Large intestine (tissue), 3 donors: Measurements from ENCODE around the gene ZFP62. TPM values are rescaled to one million over a fixed set of nuclear protein-coding genes. Genes with fewer than 3 reads are reported as not detected.

Experiments used
- DNase-seq, 2 donors: peaks; one replicate each; pipeline versions ENCODE4 v3.0.0 to v3.0.0-alpha.2; 2013
- H3K27ac ChIP-seq: one replicate; pipeline ENCODE4 v1.5.1; 2013; ENCODE audit warnings: low read length
- H3K27me3 ChIP-seq: 2 replicates; pipeline ENCODE4 v1.6.1; 2013; ENCODE audit warnings: low read length; ENCODE audit not compliant: control insufficient read depth, insufficient read depth
- H3K36me3 ChIP-seq: 2 replicates; pipeline ENCODE4 v1.6.1; 2013; ENCODE audit warnings: low read length; ENCODE audit not compliant: control insufficient read depth, insufficient read depth
- H3K4me1 ChIP-seq: one replicate; pipeline ENCODE4 v1.6.1; 2013; ENCODE audit warnings: low read length; ENCODE audit not compliant: control insufficient read depth, insufficient read depth
- H3K4me3 ChIP-seq: one replicate; pipeline ENCODE4 v1.5.1; 2013; ENCODE audit warnings: low read length
- H3K9me3 ChIP-seq: one replicate; pipeline ENCODE4 v1.6.1; 2013; ENCODE audit warnings: mild to moderate bottlenecking, low read depth, low read length, moderate library complexity; ENCODE audit not compliant: control insufficient read depth
- WGBS: methylation state at CpG from one replicate; pipeline ENCODE4 v1.1.5; 2013; ENCODE audit warnings: low lambda C conversion rate; ENCODE audit not compliant: insufficient coverage; 5-methylcytosine and 5-hydroxymethylcytosine counted together
- polyA plus RNA-seq: library from polyadenylated mRNA; unstranded; fragments of 120-200 nt; gene quantifications from one replicate; pipeline ENCODE4 v1.2.1, GENCODE V29; 2013

ZFP62 gene
- polyA plus RNA-seq, 1 donor: 56.1 TPM

GRCh38 chr5:180803181-180804128 is 57.6 kb downstream of the ZFP62 start:
- Histone ChIP-seq H3K4me3 (peak overlapping the region; percentile 53), H3K9me3 (no peaks in the 10 kb centered on the region), H3K27ac (peak overlapping the region; percentile 77), H3K4me1 (peaks cover 69% of the 10 kb centered on the region), H3K27me3 (no peaks in the 10 kb centered on the region), H3K36me3 (peaks cover 17% of the 10 kb centered on the region)
- DNase-seq: peak in 1 of 2 donors; percentile 40
- no CpG with 5 or more reads among the region's 41 CpGs for WGBS

DNA sequence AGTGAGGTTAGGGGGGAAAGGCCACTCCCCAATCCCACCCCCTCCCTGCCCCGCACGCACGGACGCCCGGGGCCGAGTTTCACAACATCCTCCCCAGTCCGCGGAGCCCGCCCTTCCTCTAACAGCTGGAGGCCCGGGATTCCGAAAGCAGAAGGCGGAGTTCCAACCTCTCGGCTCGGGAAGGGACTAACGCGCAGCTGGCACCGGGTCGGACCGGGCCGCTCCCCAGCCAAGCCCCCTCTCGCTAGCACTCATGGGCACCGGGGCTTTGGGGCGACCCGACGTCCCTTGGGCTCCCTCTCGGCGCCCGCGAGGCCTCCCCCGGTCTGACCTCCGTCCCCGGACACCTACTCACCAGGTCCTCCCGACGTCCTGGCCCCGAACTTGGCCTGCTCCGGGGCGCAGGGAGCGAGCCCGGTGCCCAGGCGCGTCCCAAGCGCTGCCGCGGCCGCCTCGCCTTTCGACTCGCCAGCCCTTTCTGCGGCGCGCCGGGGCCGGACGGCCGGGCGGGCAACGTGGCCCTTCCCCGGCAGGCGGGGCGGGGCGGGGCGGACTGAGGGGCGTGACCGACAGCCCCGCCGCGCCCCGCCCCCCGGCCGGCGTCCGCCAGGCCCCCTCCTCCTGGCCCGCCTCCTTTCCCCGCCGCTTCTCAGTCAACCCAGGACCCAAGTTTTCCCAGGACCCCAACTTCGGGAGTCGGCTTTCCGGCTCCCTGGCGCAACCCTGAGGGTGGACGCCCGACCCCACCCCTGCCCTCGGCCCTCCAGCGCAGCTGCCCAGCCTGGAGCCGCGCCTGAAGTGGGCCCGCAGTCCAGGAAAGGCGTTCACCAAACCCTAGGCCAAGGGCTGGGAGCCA is 58.5 kb downstream of the ZFP62 start, which contains the start of gene MGAT1:
Gene MGAT1, minus strand, starts transcription at position 482 of the 856 bp plus-strand sequence. CDS start 9,835 bp downstream, outside the sequence.
- Histone ChIP-seq H3K4me3 (peak within 1 kb of the TSS; percentile 81), H3K4me1 (peaks cover 61% of the 10 kb centered on the region), H3K27ac (peak within 1 kb of the TSS; percentile 91), H3K27me3 (no peaks in the 10 kb centered on the region), H3K9me3 (no peaks in the 10 kb centered on the region), H3K36me3 (peaks cover 24% of the 10 kb centered on the region)
- no CpG with 5 or more reads among the region's 87 CpGs for WGBS
- DNase-seq: peak; percentile 72 to 87

- WGBS: 14% methylated on average over 8 of the region's 15 CpGs
- Histone ChIP-seq H3K27ac (peak overlapping the region; percentile 91), H3K4me1 (peaks cover 53% of the 10 kb centered on the region), H3K4me3 (peak overlapping the region; percentile 81), H3K36me3 (peaks cover 23% of the 10 kb centered on the region), H3K9me3 (no peaks in the 10 kb centered on the region), H3K27me3 (no peaks in the 10 kb centered on the region)
- no peak for DNase-seq
Measured at GRCh38 chr5:180801596-180802324, 59.3 kb downstream of the ZFP62 start.

DNA sequence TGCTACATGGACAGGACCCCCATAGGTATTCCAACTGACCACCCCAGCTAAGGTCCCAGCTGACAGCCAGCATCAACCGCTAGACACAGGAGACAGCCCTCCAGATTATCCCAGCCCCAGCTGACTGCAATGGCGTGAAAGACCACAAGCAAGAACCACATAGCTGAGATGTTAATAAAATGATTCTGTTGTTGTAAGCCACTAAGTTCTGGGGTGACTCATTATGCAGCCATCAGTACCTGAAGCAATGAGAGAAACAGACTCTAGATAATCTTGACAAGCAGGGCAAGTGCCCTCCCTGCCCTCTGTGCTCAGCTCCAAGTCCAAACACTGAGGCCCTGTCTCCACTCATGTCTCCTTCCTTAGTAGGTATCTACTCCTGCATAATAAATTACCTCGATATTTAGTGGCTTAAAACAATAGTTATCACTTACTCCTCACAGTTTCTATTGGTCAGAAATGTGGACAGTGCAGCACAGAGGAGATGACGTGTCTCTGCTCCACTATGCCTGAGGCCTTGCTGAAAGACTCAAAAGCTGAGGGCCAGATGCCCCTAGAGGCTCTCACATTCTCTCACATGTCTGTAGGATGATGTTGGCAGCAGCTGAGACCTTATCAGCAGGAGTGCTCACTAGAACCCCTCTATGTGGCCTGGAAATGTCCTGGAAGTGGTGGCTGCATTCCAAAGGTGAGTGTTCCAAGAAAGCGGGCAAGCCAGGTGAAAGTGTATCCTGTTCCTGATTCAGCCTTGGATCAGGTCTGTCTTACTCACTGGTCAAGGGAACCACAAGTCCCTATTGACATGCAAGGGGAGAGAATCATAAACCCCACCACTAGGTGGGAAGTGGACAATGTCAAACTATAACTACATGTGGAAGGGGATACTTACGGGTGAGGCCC is 60.9 kb downstream of the ZFP62 start:
- H3K9me3 ChIP-seq: no peaks in the 10 kb centered on the region
- peaks cover 47% of the 10 kb centered on the region for H3K4me1 ChIP-seq
- peak overlapping the region; percentile 72 for H3K27ac ChIP-seq
- H3K4me3 ChIP-seq: no peak overlapping the region
- peak; percentile 73 to 85 for DNase-seq
- WGBS: no CpG with 5 or more reads among the region's 6 CpGs
- H3K27me3 ChIP-seq: no peaks in the 10 kb centered on the region
- peaks cover 21% of the 10 kb centered on the region for H3K36me3 ChIP-seq

- no peaks in the 10 kb centered on the region for H3K27me3 ChIP-seq
- H3K4me3 ChIP-seq: no peak overlapping the region
- WGBS: no CpG with 5 or more reads among the region's 4 CpGs
- peaks cover 45% of the 10 kb centered on the region for H3K4me1 ChIP-seq
- peak; percentile 67 to 80 for DNase-seq
- H3K36me3 ChIP-seq: peaks cover 17% of the 10 kb centered on the region
- no peaks in the 10 kb centered on the region for H3K9me3 ChIP-seq
- peak overlapping the region; percentile 54 for H3K27ac ChIP-seq
Measured at GRCh38 chr5:180799194-180799593, 61.9 kb downstream of the ZFP62 start.

- Histone ChIP-seq H3K27ac (no peak overlapping the region), H3K27me3 (no peaks in the 10 kb centered on the region), H3K4me3 (no peak overlapping the region), H3K4me1 (peaks cover 36% of the 10 kb centered on the region), H3K9me3 (no peaks in the 10 kb centered on the region), H3K36me3 (peaks cover 15% of the 10 kb centered on the region)
- no peak for DNase-seq
- WGBS: 94% methylated on average over 4 of the region's 11 CpGs
Measured at GRCh38 chr5:180798193-180798592, 62.9 kb downstream of the ZFP62 start.

Other genes starting within 250 kb of the ZFP62 start
- gene FLT4, start 211.7 kb downstream of the ZFP62 start, polyA plus RNA-seq: 10.2 TPM
- not detected for gene OR2Y1, start 121.2 kb downstream of the ZFP62 start, polyA plus RNA-seq
- 110 TPM for gene MGAT1, start 58.5 kb downstream of the ZFP62 start, polyA plus RNA-seq
- 135 TPM for gene BTNL8, start 37.9 kb upstream of the ZFP62 start, polyA plus RNA-seq
- gene BTNL3, start 127.6 kb upstream of the ZFP62 start, polyA plus RNA-seq: 158 TPM
- gene BTNL9, start 179.0 kb upstream of the ZFP62 start, polyA plus RNA-seq: 11.6 TPM